IPS-NIHi7 (cell line): Measurements from ENCODE around the gene COL15A1.

Source experiments
- DNase-seq: peaks from one replicate; pipeline ENCODE4 v3.0.0; 2012; ENCODE audit warnings: mixed read lengths; ENCODE audit errors: extremely low spot score

COL15A1 gene

DNA sequence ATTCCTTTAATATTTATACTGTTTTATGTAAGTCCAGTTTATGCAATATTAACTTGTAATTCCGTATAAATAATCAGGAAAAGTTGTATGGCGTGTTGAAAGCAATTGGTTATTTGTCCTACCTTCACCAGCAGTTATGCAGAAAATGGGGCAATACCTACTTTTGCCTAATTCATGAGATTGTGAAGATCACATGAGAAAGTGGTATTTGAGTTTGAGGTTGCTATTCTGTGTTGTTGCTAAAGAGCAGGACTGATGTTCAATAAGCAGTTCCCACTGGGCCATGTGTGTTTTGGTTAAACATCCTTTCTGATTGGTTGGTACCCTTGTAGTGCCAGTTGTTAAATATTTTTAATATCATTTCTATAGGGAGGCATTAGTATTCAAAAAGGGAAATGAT lies 164.4 kb downstream of the COL15A1 start:
- no peak for DNase-seq

DNA sequence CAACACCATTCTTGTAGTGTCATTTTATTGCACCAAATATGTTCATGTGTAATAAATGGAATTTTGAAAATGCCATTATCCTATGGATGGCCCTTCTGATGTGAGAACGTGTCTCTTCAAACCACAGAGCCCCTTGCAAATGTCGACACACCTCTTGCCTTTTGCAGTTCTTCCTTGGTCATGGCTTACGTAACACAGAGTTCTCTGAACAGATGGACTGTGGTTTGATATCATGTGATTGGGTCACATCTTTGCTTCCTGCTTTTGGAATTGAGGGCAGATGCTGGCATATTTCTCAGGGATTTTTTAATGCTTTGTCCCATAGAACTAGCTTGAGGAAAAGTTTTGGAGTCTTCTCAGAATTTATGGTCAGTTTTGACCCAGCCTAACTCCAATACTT lies 165.8 kb downstream of the COL15A1 start:
- no peak for DNase-seq

DNA sequence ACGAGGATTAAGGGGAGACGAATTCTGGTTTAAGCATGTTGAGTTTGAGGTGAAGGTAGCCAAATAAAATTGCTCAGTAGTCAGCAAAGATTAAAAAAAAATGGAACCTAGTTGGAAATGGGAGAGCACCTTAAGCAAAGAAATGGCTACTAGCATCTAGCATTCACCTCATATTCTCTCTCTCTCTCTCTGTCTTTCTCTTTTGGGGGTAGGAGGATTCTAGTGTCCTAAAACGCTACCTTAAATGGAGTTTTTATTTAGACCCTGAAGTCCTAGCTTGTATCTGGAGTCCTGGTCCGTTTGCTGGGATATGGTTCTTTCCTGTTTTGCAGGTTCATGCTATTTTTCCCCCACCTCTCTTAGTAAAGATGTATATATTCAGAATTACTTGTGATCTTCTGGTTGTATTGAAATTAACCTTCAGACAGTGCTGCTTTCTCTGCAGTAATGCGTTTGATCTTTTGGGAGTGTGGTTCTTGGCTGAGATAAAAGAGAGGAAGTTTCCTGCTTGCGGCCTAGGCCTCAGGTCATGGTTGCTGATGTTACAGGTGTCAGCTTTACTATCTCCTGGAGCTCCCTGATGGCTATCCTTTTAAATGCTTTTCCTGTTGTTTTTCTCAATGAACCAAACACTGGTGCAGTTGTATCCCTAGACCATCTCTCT lies 169.2 kb downstream of the COL15A1 start:
- peak; percentile 28 for DNase-seq

DNA sequence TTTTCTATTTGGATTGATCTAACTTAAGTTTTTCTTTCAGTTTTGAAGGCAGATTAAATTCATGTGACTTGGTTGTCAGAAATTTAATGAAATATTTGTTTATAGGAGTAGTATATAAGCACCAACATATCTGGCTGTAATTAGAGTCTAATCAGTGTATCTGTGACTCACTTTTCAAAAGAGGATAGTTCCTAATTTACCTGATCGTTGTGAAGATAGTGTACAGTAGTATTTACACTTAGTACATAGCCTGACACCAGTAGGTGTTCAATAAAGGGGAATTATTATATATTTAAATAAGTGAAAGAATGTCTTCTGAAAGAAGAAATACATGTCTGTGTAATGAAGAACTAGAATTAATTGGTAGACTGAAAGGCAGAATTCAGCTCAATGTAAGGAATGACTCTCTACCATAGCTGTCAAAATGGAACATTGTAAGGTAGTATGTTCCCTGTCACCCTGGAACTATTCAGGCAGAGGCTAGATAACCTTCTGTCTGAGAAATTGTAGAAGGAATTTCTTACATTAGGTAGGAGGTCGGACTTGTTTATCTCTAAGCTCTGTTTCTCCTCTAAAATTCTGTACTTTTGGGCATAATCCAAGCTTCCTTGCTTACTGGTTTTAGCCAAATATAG lies 169.8 kb downstream of the COL15A1 start:
- no peak for DNase-seq

DNA sequence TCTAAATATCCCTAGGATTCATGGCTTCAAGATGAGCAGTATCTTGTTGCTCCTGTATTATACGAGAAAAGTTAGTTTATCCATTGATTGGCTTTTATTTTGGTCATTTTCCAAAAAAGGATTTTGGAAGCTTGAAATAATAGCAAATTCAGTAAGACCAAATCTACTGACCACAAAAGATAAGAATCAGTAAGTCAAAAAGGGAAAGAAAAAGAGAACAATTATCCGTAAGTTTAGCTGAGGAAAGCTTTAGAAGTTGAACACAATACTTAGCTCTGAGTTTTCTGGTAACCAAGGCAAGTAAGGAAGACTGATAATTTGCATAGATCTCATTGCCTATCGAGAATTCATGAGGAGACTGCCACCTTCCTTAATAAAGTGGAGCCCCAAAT lies 170.3 kb downstream of the COL15A1 start:
- DNase-seq: no peak

DNA sequence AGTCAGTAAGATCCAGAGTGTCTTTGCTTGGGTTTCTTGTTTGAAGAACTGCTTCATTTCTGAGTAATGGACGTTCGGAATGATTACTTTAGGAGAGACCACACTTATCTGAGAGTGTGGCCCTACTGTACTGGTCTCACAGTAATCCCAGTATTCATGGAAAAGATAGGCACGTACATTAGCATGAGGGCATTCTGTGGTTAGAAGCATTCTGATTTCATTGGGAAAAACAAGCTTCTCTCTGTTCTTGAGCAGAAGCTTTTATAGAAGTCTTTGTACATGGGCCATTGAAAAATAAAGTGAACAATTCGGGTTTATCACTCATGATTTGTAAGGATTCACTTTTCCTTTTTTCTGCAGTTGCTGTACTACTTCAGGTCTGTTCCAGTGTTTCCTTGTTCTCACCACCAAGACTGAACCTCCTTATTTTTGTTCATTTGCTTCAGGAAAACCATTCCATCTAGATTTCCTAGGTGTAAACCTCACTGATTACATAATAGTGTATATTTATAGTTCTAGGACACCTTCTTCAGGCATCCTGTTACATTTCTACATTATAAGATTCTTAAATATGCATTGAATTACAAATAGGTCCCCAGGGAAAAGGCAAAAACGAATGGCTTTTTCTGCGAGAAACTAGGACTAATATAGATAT lies 171.3 kb downstream of the COL15A1 start:
- DNase-seq: no peak

DNA sequence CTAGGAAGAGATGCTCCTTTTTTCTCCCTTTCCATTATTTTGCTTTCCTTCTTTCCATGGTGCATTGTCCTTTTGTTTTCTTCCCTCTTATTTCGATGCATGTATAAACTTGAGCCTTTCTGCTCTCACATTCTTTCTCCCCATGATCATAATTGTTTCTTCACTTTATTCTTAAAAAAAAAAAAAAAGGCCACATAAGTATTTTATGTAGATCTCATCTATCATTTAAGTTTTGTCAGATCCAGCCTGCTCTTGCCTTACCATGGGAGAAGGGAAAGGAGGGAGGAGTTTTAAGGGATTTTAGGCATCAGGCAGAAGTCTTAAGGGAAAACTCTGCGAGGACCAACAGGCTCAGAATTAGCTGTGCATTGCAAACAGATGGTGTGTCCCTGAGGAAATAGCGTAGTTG lies 172.3 kb downstream of the COL15A1 start:
- no peak for DNase-seq

DNA sequence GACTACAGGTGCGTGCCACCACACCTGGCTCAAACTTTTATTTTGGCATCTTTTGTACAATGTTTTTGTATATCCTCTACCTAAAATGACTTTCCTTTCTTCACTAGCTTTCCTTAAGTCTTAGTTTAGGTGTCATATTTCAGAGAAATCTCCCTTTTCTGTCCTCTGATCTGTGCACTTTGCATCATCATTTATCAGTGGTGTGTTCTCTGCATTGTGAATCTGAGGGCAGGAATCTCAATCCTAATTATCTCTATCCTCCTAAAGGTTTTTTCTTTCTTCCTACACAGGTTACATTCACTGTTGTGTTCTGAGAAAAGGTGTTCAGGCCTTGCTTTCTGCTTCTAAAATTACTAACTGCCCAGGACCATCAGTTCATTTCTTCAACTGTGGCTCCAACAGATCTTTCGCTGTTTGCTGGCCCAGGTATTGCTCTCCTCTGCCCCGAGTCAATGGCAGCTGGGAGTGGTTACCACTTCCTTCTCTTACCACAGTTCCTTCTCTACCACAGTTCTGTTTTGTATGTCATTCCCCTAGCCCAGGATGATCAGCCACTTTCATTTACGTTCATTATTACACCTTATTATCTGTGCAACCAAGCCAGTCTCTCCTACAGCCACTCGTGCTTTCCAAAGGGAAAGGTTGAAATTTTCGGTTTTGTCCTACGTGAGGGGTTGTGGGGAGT lies 175.2 kb downstream of the COL15A1 start:
- no peak for DNase-seq

DNA sequence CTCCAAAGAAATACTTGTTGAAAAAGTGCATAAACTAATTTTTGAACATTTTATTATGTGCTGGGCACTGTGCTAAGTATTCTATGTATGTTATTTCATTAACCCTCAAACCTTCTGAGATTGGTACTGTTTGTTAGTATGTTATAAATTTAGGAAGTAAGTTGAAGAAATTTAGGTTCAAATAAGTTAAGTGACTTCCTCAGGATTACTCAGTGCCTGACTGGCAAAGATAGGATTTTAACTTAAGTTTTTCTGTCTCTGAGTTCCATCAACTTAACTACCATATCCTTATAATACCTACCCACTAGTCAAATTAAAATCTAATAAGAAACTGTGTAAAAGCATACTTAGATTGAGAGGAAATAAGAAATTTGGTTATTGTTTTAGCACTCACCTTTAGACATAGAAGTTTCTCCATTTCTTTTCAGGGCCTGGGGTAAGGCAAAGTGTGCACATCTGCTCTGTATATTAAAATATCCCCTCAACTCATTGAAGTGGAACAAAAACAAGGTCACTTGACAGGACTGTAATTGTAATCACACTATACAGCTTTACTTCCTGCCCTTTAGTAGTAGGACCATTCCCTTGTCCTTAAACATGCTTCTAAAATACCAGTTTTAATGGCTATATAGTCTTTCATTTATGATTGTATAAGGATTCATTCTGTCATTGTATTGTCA lies 176.4 kb downstream of the COL15A1 start:
- DNase-seq: no peak
